HL-60 (cell line): Measurements from ENCODE around the gene TRIM25.

Experiments
- DNase-seq, 2 experiments: peaks; one replicate each; pipeline ENCODE4 v3.0.0-alpha.2; 2010 to 2020; ENCODE audit warnings: low read depth in 1 of 2, low spot score in 1 of 2
- H3K27ac ChIP-seq: fragments of 250-450 bp; sonication (Bioruptor Pico); replicated peaks from 2 replicates; pipeline ENCODE4 v1.5.1; 2020; ENCODE audit warnings: mild to moderate bottlenecking, moderate library complexity
- H3K27me3 ChIP-seq: fragments of 250-450 bp; sonication (Bioruptor Pico); 2 replicates; pipeline ENCODE4 v1.5.1; 2021; ENCODE audit warnings: mild to moderate bottlenecking, moderate library complexity; ENCODE audit not compliant: insufficient read depth, poor library complexity, severe bottlenecking
- H3K4me3 ChIP-seq: replicated peaks from 2 replicates; pipeline ENCODE4 v1.5.1; 2011; ENCODE audit warnings: mild to moderate bottlenecking, control low read depth, low read length; ENCODE audit not compliant: insufficient read depth
- CTCF ChIP-seq: IDR thresholded peaks from one replicate; pipeline ENCODE4 v1.5.1; 2011; ENCODE audit warnings: low read length, control low read depth, inconsistent platforms; ENCODE audit not compliant: insufficient read depth
- GABPA ChIP-seq: IDR thresholded peaks from 2 replicates; pipeline ENCODE4 v1.6.1; 2012; ENCODE audit warnings: low read depth
- POLR2AphosphoS5 ChIP-seq: IDR thresholded peaks from 2 replicates; pipeline ENCODE4 v1.6.1; 2012; ENCODE audit warnings: low read depth
- REST ChIP-seq: IDR thresholded peaks from 2 replicates; pipeline ENCODE4 v1.6.1; 2012; ENCODE audit warnings: low read depth; ENCODE audit not compliant: insufficient replicate concordance
- SPI1 ChIP-seq: IDR thresholded peaks from 2 replicates; pipeline ENCODE4 v1.6.1; 2012; ENCODE audit warnings: low read depth, mild to moderate bottlenecking, borderline replicate concordance

The TRIM25 gene

GRCh38 chr17:56899403-56899802 lies 14.4 kb downstream of the TRIM25 start:
- DNase-seq, result no peak
- no peaks in the 10 kb centered on the region for H3K27me3 ChIP-seq
- H3K4me3 ChIP-seq, result no peak overlapping the region
- no peak overlapping the region for H3K27ac ChIP-seq
- TF ChIP-seq SPI1, result no peak
- no peak for TF ChIP-seq CTCF
- no peak for TF ChIP-seq GABPA
- no peak for TF ChIP-seq REST
- no peak for TF ChIP-seq POLR2AphosphoS5

- Histone ChIP-seq H3K27ac (no peak overlapping the region), H3K4me3 (no peak overlapping the region), H3K27me3 (no peaks in the 10 kb centered on the region)
- no peak for DNase-seq
- TF ChIP-seq POLR2AphosphoS5 (no peak), GABPA (no peak), CTCF (no peak), SPI1 (no peak), REST (no peak)
Measured at GRCh38 chr17:56898874-56899273, 15.0 kb downstream of the TRIM25 start.

- Histone ChIP-seq H3K27me3 (no peaks in the 10 kb centered on the region), H3K27ac (no peak overlapping the region), H3K4me3 (no peak overlapping the region)
- peak; percentile 55; the same call in 1 of the 2 replicates for TF ChIP-seq SPI1
- no peak for TF ChIP-seq GABPA
- DNase-seq, result no peak
Measured at GRCh38 chr17:56897646-56898424, 16.0 kb downstream of the TRIM25 start.

GRCh38 chr17:56896968-56897359 lies 16.9 kb downstream of the TRIM25 start:
- Histone ChIP-seq H3K27ac (no peak overlapping the region), H3K4me3 (no peak overlapping the region), H3K27me3 (no peaks in the 10 kb centered on the region)
- no peak for TF ChIP-seq POLR2AphosphoS5
- no peak for DNase-seq
